H9 (cell line): ENCODE measurements around the gene CHRDL1. TPM values are rescaled to one million over a fixed set of nuclear protein-coding genes. Genes with fewer than 3 reads are reported as not detected.

Source experiments
- DNase-seq: peaks from one replicate; pipeline ENCODE4 v3.0.0-alpha.2; 2017
- H2AFZ ChIP-seq: one replicate; pipeline ENCODE4 v1.6.1; 2013; ENCODE audit warnings: mild to moderate bottlenecking, low read length, control low read depth, moderate library complexity
- H2AK5ac ChIP-seq: 2 replicates; pipeline ENCODE4 v1.6.1; 2013; ENCODE audit warnings: low read length, control low read depth, mixed read lengths; ENCODE audit not compliant: insufficient read length
- H2BK120ac ChIP-seq: one replicate; pipeline ENCODE4 v1.6.1; 2013; ENCODE audit warnings: low read depth, mild to moderate bottlenecking, low read length, control low read depth, inconsistent platforms; ENCODE audit not compliant: poor library complexity, severe bottlenecking
- H2BK12ac ChIP-seq: 2 replicates; pipeline ENCODE4 v1.6.1; 2013; ENCODE audit warnings: low read length, control low read depth, mixed read lengths, low read depth; ENCODE audit not compliant: insufficient read length
- H2BK15ac ChIP-seq: 2 replicates; pipeline ENCODE4 v1.6.1; 2013; ENCODE audit warnings: low read depth, low read length, control low read depth
- H2BK20ac ChIP-seq: one replicate; pipeline ENCODE4 v1.6.1; 2013; ENCODE audit warnings: low read depth, mild to moderate bottlenecking, low read length, control low read depth, inconsistent platforms; ENCODE audit not compliant: poor library complexity, severe bottlenecking
- H2BK5ac ChIP-seq: 2 replicates; pipeline ENCODE4 v1.6.1; 2013; ENCODE audit warnings: low read length, control low read depth, mixed read lengths; ENCODE audit not compliant: insufficient read length
- H3K14ac ChIP-seq: 2 replicates; pipeline ENCODE4 v1.6.1; 2013; ENCODE audit warnings: low read length, control low read depth; ENCODE audit not compliant: insufficient read depth
- H3K18ac ChIP-seq: 2 replicates; pipeline ENCODE4 v1.6.1; 2013; ENCODE audit warnings: low read depth, mild to moderate bottlenecking, mixed read lengths, low read length, control low read depth; ENCODE audit not compliant: insufficient read length
- H3K23ac ChIP-seq: 2 replicates; pipeline ENCODE4 v1.6.1; 2013; ENCODE audit warnings: low read length, control low read depth, mixed read lengths, low read depth; ENCODE audit not compliant: insufficient read length
- H3K23me2 ChIP-seq: 2 replicates; pipeline ENCODE4 v1.6.1; 2013; ENCODE audit warnings: low read depth, mild to moderate bottlenecking, mixed read lengths, low read length, control low read depth; ENCODE audit not compliant: insufficient read length, poor library complexity, severe bottlenecking
- H3K27ac ChIP-seq: 2 replicates; pipeline ENCODE4 v1.5.1; 2013; ENCODE audit warnings: low read length, control low read depth, mixed read lengths, low read depth; ENCODE audit not compliant: insufficient read length
- H3K27me3 ChIP-seq: 2 replicates; pipeline ENCODE4 v1.6.1; 2013; ENCODE audit warnings: low read length, control low read depth, inconsistent platforms; ENCODE audit not compliant: insufficient read depth
- H3K4ac ChIP-seq: 2 replicates; pipeline ENCODE4 v1.6.1; 2013; ENCODE audit warnings: low read depth, mild to moderate bottlenecking, control low read depth, inconsistent platforms, low read length, moderate library complexity
- H3K4me1 ChIP-seq: 2 replicates; pipeline ENCODE4 v1.6.1; 2013; ENCODE audit warnings: low read length, control low read depth, inconsistent platforms; ENCODE audit not compliant: insufficient read depth
- H3K4me2 ChIP-seq: 2 replicates; pipeline ENCODE4 v1.6.1; 2013; ENCODE audit warnings: low read length, control low read depth, mixed read lengths; ENCODE audit not compliant: insufficient read length, insufficient read depth
- H3K56ac ChIP-seq: 2 replicates; pipeline ENCODE4 v1.6.1; 2013; ENCODE audit warnings: low read depth, mild to moderate bottlenecking, mixed read lengths, low read length, control low read depth; ENCODE audit not compliant: insufficient read length
- H3K79me1 ChIP-seq: 2 replicates; pipeline ENCODE4 v1.6.1; 2013; ENCODE audit warnings: low read depth, mild to moderate bottlenecking, moderate library complexity, low read length, control low read depth, inconsistent platforms; ENCODE audit not compliant: insufficient read depth, poor library complexity, severe bottlenecking
- H3K79me2 ChIP-seq: 2 replicates; pipeline ENCODE4 v1.6.1; 2013; ENCODE audit warnings: low read length, control low read depth, inconsistent platforms; ENCODE audit not compliant: insufficient read depth
- H3K9ac ChIP-seq: 2 replicates; pipeline ENCODE4 v1.6.1; 2013; ENCODE audit warnings: low read length, control low read depth, mixed read lengths; ENCODE audit not compliant: insufficient read length; ENCODE audit errors: extremely low read depth
- H3K9me3 ChIP-seq: one replicate; pipeline ENCODE4 v1.6.1; 2013; ENCODE audit warnings: low read depth, low read length, inconsistent platforms; ENCODE audit not compliant: control insufficient read depth
- H3T11ph ChIP-seq: one replicate; pipeline ENCODE4 v1.6.1; 2013; ENCODE audit warnings: mild to moderate bottlenecking, low read length, control low read depth, inconsistent platforms
- H4K20me1 ChIP-seq: one replicate; pipeline ENCODE4 v1.6.1; 2013; ENCODE audit not compliant: control insufficient read depth, insufficient read length, insufficient read depth
- H4K5ac ChIP-seq: 2 replicates; pipeline ENCODE4 v1.6.1; 2013; ENCODE audit warnings: low read depth, mild to moderate bottlenecking, mixed read lengths, low read length, control low read depth; ENCODE audit not compliant: insufficient read length
- H4K8ac ChIP-seq: replicated peaks from 2 replicates; pipeline ENCODE4 v1.6.1; 2013; ENCODE audit warnings: low read length, control low read depth, mixed read lengths, low read depth; ENCODE audit not compliant: insufficient read length
- H4K91ac ChIP-seq: 2 replicates; pipeline ENCODE4 v1.6.1; 2013; ENCODE audit warnings: low read depth, mild to moderate bottlenecking, moderate library complexity, mixed read lengths, low read length, control low read depth; ENCODE audit not compliant: insufficient read length
- H3K27ac Mint-ChIP-seq, 3 experiments: 2 replicates in 2 of 3; 3 replicates in 1 of 3; pipeline ENCODE4 v1.8.0; 2020 to 2021; ENCODE audit warnings: mixed read lengths in 3 of 3, mild to moderate bottlenecking in 1 of 3, moderate library complexity in 1 of 3
- H3K27me3 Mint-ChIP-seq: 2 replicates; pipeline ENCODE4 v1.8.0; 2021; ENCODE audit warnings: low read depth, mild to moderate bottlenecking, moderate library complexity, mixed read lengths
- H3K36me3 Mint-ChIP-seq, 3 experiments: 2 replicates in 2 of 3; 3 replicates in 1 of 3; pipeline ENCODE4 v1.8.0; 2020 to 2021; ENCODE audit warnings: low read depth in 3 of 3, mixed read lengths in 3 of 3; ENCODE audit not compliant: insufficient read depth in 1 of 3
- H3K4me1 Mint-ChIP-seq, 2 experiments: 2 replicates each; pipeline ENCODE4 v1.8.0; 2020; ENCODE audit warnings: mixed read lengths in 2 of 2
- H3K4me3 Mint-ChIP-seq, 2 experiments: 2 replicates in 1 of 2; 3 replicates in 1 of 2; pipeline ENCODE4 v1.8.0; 2020 to 2021; ENCODE audit warnings: mild to moderate bottlenecking in 2 of 2, mixed read lengths in 2 of 2, moderate library complexity in 1 of 2
- H3K9me3 Mint-ChIP-seq, 2 experiments: 2 replicates in 1 of 2; 3 replicates in 1 of 2; pipeline ENCODE4 v1.8.0; 2020; ENCODE audit warnings: mild to moderate bottlenecking in 2 of 2, mixed read lengths in 2 of 2, moderate library complexity in 1 of 2
- CTCF ChIP-seq: fragments of 200-600 bp; sonication (generic); conservative IDR thresholded peaks from 3 replicates; pipeline ENCODE4 v1.8.0; 2021; ENCODE audit warnings: antibody characterized with exemption, mild to moderate bottlenecking
- WGBS: extraction: QIAGEN DNeasy Blood & Tissue Kit; methylation state at CpG from one replicate; pipeline ENCODE4 v1.1.7; 2013; ENCODE audit warnings: missing lambda C conversion rate, low lambda C conversion rate, mixed read lengths; ENCODE audit not compliant: insufficient read length; ENCODE audit errors: extremely low coverage; 5-methylcytosine and 5-hydroxymethylcytosine counted together
- total RNA-seq: library from RNA; stranded (reverse); gene quantifications from 2 replicates; pipeline ENCODE4 v1.2.1, GENCODE V29; 2021

Gene CHRDL1
- total RNA-seq, 1 experiment from 2014 or later, result 11.8 TPM

- Histone ChIP-seq H3K4me2 (no peak overlapping the region), H4K5ac (no peak overlapping the region), H3K4me1 (no peaks in the 10 kb centered on the region), H3K14ac (no peak overlapping the region), H2BK15ac (no peak overlapping the region), H2AFZ (no peak overlapping the region), H2BK12ac (no peak overlapping the region), H2BK120ac (no peak overlapping the region), H3K23me2 (no peaks in the 10 kb centered on the region), H3K27me3 (no peaks in the 10 kb centered on the region), H4K91ac (no peak overlapping the region), H3K56ac (no peak overlapping the region), H3K4ac (no peak overlapping the region), H4K8ac (no peak overlapping the region), H3K23ac (no peak overlapping the region), H2BK5ac (no peak overlapping the region), H3K79me2 (no peaks in the 10 kb centered on the region), H3T11ph (no peak overlapping the region), H2BK20ac (no peak overlapping the region), H2AK5ac (no peak overlapping the region), H3K9ac (no peak overlapping the region), H3K18ac (no peak overlapping the region), H3K9me3 (no peaks in the 10 kb centered on the region), H3K27ac (no peak overlapping the region), H4K20me1 (no peaks in the 10 kb centered on the region), H3K79me1 (no peaks in the 10 kb centered on the region)
- Mint-ChIP-seq H3K4me3 (no peak overlapping the region), H3K27me3 (no peaks in the 10 kb centered on the region; the same call in none of the 2 replicates), H3K4me1 (peaks cover 0 to 4% of the 10 kb centered on the region in 2 experiments; a peak in 1 of 4 replicates), H3K27ac (no peak overlapping the region; a peak in 1 of 7 replicates), H3K9me3 (no peaks in the 10 kb centered on the region; a peak in 1 of 5 replicates), H3K36me3 (no peaks in the 10 kb centered on the region; a peak in 1 of 7 replicates)
- no CpG with 5 or more reads among the region's 4 CpGs for WGBS
- DNase-seq, result no peak
- TF ChIP-seq CTCF, result no peak
These were observed 8.8 kb upstream of the CHRDL1 start for GRCh38 chrX:110804446-110804845.
